CD1c-positive myeloid dendritic cell (primary cell): ENCODE measurements around the gene PLCE1.

Experiments
- DNase-seq: peaks from one replicate; pipeline ENCODE4 v3.0.0-alpha.2; 2016; ENCODE audit errors: extremely low spot score

The PLCE1 gene

GRCh38 chr10:94023906-94024305 is 30.2 kb downstream of the PLCE1 start:
- no peak for DNase-seq

GRCh38 chr10:94024407-94024806 is 30.7 kb downstream of the PLCE1 start:
- no peak for DNase-seq

GRCh38 chr10:94025806-94026205 is 32.1 kb downstream of the PLCE1 start:
- DNase-seq, result no peak

GRCh38 chr10:94027197-94027596 is 33.5 kb downstream of the PLCE1 start:
- DNase-seq, result no peak

GRCh38 chr10:94029955-94030354 is 36.2 kb downstream of the PLCE1 start:
- no peak for DNase-seq

- DNase-seq, result no peak
These were observed 42.4 kb downstream of the PLCE1 start for GRCh38 chr10:94035982-94036765.

- no peak for DNase-seq
These were observed 43.0 kb downstream of the PLCE1 start for GRCh38 chr10:94036766-94037033.

- DNase-seq, result no peak
These were observed 43.6 kb downstream of the PLCE1 start for GRCh38 chr10:94037286-94037685.

GRCh38 chr10:94038024-94038423 is 44.3 kb downstream of the PLCE1 start:
- no peak for DNase-seq

- no peak for DNase-seq
These were observed 47.5 kb downstream of the PLCE1 start for GRCh38 chr10:94041206-94041605.

GRCh38 chr10:94042001-94042833 is 48.5 kb downstream of the PLCE1 start:
- no peak for DNase-seq

GRCh38 chr10:94042834-94043175 is 49.1 kb downstream of the PLCE1 start:
- no peak for DNase-seq
